ENCODE measurements around the gene INSR.

- TF ChIP-seq EZH2 (IDR thresholded peaks at IDR 0.05; ENCODE audit: insufficient read depth, poor library complexity, severe bottlenecking) (no peak), EZH2phosphoT487 (IDR thresholded peaks at IDR 0.05; ENCODE audit: insufficient read depth, low read depth) (no peak)
Measured at GRCh38 chr19:7255119-7255518, 39.1 kb downstream of the INSR start.
